ENCODE data around the gene C1QA.
"Not testable (repeated sequence)": the region's sequence is repeated elsewhere in the genome, so short reads cannot be mapped to it uniquely, and the experiment has no call there.

C1QA gene

GRCh38 chr1:22673486-22674409 lies 37.3 kb downstream of the C1QA start:
- H3K4me3 ChIP-seq (ENCODE audit: low read depth, low read length), result no peak overlapping the region
- peak; percentile 38 for DNase-seq (ENCODE audit: low read depth)
- TF ChIP-seq CTCF (IDR thresholded peaks at IDR 0.05; ENCODE audit: low read depth, low read length), result peak; percentile 49
- no peak for TF ChIP-seq MAX (IDR thresholded peaks at IDR 0.05; ENCODE audit: low read depth, low read length)

GRCh38 chr1:22674410-22674749 lies 38.0 kb downstream of the C1QA start:
- no peak overlapping the region for H3K4me3 ChIP-seq (ENCODE audit: low read depth, low read length)

GRCh38 chr1:22676151-22676550 lies 39.7 kb downstream of the C1QA start:
- DNase-seq (ENCODE audit: low read depth); H3K4me3 ChIP-seq (ENCODE audit: low read depth, low read length): not testable (repeated sequence)

More at GRCh38 chr1:22674410-22674749, 38.0 kb downstream of the C1QA start:
- no peak for DNase-seq (ENCODE audit: low read depth)
- TF ChIP-seq MAX (IDR thresholded peaks at IDR 0.05; ENCODE audit: low read depth, low read length) (no peak), MYC (IDR thresholded peaks at IDR 0.05; ENCODE audit: low read depth, low read length) (no peak), CTCF (IDR thresholded peaks at IDR 0.05; ENCODE audit: low read depth, low read length) (no peak), POLR2A (IDR thresholded peaks at IDR 0.05; ENCODE audit: extremely low read depth, insufficient read length) (no peak)

GRCh38 chr1:22676916-22677583 lies 40.6 kb downstream of the C1QA start:
- no peak for TF ChIP-seq MAX (IDR thresholded peaks at IDR 0.05; ENCODE audit: low read depth, low read length)
- TF ChIP-seq POLR2A (IDR thresholded peaks at IDR 0.05; ENCODE audit: extremely low read depth, insufficient read length), result no peak
- no peak for TF ChIP-seq CTCF (IDR thresholded peaks at IDR 0.05; ENCODE audit: low read depth, low read length)
- no peak for TF ChIP-seq MYC (IDR thresholded peaks at IDR 0.05; ENCODE audit: low read depth, low read length)
- no peak for DNase-seq (ENCODE audit: low read depth)
- no peak overlapping the region for H3K4me3 ChIP-seq (ENCODE audit: low read depth, low read length)

- TF ChIP-seq POLR2A (IDR thresholded peaks at IDR 0.05; ENCODE audit: extremely low read depth, insufficient read length), result no peak
- no peak for TF ChIP-seq MAX (IDR thresholded peaks at IDR 0.05; ENCODE audit: low read depth, low read length)
- TF ChIP-seq MYC (IDR thresholded peaks at IDR 0.05; ENCODE audit: low read depth, low read length), result no peak
- no peak for TF ChIP-seq CTCF (IDR thresholded peaks at IDR 0.05; ENCODE audit: low read depth, low read length)
- no peak for DNase-seq (ENCODE audit: low read depth)
- no peak overlapping the region for H3K4me3 ChIP-seq (ENCODE audit: low read depth, low read length)
Observed at GRCh38 chr1:22677931-22678896, 41.8 kb downstream of the C1QA start.

All from NB4 (cell line).